NCI-H526 treated with DMSO at 0.1 percent for 48 hours (cell line): ENCODE data around the gene PRELP.
"Not testable (repeated sequence)": the region's sequence is repeated elsewhere in the genome, so short reads cannot be mapped to it uniquely, and the experiment has no call there.

Source experiments
- DNase-seq: peaks from one replicate; lab custom pipeline; 2025; lab: John Stamatoyannopoulos, UW

PRELP gene

DNA sequence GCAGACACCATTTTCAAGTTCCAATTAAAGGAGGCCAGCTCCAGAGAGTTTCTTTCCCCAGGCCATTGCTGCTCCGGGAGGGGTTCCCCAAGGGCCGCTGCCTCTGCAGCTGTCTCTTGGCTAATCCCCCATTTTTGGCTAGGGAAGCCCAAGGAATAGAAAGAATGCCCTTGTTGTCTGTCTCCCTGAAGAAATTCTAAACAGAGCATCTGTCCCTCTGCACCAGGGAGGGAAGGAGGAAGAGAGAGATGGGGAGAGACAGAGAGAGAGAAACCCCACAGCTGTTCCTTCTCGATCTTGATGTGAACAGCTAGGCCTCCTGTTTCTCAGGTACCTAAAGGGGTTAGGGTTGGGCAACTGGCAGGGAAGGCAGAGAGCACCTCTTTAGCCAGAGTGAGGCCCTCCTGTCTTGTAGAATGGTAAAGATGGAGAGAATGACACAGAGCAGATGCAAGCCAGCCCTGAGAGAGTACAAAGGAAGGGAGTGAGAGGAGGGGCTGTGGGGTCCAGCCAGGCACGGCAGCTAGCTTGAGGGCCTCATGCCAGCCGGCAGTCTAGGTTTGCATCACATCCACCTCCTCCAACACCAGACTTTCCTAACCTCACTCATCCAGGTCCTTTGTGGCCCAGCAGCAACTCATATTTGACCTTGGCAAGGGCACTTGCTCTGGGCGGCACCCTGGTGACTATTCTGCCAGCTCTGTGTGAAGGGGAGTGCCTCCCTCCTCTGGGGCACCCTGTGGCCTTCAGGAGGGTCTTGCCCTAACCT is 31.4 kb downstream of the PRELP start:
- DNase-seq, result no peak

DNA sequence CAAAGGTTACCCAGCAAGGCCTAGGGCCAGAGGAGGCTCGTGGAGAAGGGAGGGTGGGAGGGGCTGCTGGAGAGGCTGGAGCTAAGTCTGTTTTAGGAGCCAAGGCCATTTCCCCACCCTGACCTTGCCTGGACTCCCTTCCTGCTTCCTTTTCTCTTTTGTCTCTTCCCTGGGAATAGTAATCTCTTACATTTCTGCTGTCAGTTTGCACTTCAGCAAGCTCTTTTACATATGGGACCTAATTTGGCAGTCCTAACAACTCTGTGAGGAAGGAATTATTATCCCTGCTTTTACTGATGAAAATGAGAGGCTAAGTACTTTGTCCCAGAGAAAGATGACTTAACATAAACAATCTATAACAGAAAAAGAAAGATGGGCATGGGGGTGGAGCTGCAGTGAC is 32.2 kb downstream of the PRELP start:
- DNase-seq, result no peak

DNA sequence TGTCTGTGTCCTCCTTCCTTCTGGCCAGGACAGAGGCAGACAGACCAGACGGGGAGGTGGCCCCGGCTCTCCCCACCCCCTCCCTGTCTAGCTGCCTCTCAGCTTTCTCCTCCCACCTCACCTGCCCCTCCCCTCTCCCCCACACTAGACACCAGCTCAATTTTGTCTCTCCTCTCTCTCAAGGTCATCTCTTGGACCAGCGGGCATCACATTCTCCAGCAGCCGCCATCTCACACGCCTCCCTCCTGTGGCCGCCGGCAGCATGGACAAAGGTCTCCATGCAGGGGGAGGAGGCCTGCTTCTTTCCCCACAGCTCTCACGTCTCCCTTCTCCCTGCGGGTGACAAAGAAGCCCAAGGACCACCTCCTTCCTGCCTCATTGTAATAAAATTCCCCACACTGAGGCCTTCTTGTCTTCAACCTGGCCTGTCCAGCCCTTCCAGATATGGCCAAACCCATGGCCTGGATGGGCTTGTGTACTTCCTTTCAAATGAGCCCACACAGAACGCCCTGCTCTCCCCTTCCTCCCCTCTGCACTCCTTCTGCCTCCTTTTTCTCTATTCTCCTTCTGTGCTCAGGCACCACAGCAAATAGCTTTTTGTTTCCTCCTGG is 33.0 kb downstream of the PRELP start:
- DNase-seq, result no peak

DNA sequence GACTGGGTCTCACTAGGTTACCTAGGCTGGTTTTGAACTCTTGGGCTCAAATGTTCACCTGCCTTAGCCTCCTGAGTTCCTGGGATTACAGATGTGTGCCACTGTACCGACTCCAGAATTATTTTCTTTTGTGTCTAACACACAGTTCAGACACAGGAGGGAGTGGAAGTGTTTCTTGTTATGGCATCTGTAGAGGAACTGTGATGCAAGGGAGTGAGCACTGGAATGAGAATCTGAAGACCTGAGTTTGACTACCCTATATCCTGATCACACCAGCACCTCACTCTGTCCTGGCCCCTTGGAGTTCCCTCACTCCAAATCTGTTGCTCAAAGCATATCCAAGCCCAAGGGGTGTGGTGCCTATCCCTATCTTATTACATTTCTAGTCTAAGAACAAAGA is 33.5 kb downstream of the PRELP start:
- DNase-seq, result no peak

DNA sequence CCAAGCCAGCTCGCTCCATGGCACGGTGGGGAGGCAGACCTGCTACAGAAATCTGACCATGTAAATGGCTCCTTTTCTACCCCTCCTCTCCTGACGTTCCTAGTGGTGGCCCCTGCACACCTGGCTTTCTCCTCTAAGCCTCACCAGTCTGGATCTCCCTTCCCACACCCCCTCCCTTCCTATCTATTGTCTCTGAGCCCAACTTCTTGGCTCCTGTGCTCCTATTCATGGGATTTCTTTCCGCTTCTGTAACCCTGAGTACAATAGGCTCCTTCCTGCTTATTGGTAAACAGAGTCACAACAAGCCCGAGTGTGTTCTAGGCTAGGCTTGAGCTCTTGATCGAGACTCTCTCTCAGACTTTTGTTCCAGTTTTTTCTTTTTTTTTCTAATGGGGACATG is 35.9 kb downstream of the PRELP start:
- no peak for DNase-seq

DNA sequence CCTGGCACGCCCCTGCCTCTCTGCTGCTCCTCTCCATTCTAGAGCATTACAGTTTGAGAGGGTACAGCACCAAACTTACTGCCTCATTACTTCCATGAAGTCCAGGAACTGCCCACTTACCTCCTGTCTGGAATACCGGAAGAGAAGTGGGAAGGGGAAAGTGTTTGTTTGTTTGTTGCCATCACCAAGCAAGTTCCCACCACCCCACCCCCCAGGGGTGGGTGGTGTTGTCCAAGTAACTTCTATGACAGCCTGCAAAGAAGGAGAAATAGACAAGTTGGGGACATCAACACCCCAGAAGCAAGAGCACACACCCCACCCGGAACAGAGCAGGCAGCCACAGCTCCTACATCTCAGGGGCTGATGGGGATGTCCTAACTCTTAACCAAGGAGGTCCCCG is 36.3 kb downstream of the PRELP start:
- DNase-seq, result no peak

DNA sequence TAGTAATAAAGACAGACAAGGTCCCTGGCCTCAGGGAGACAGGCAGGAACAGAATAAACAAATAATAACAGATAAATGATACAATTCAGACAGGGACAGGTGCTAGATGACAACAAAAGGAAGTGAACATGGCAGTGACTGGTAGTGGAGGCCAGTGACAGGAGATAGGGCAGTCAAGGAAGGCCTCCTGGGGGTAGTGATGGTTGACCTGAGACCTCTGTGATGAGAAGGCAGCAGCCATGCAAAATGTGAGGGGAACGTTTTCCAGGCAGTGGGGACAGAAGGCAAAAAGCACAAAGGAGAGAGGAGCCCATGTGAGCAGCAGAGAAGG is 36.9 kb downstream of the PRELP start:
- no peak for DNase-seq

DNA sequence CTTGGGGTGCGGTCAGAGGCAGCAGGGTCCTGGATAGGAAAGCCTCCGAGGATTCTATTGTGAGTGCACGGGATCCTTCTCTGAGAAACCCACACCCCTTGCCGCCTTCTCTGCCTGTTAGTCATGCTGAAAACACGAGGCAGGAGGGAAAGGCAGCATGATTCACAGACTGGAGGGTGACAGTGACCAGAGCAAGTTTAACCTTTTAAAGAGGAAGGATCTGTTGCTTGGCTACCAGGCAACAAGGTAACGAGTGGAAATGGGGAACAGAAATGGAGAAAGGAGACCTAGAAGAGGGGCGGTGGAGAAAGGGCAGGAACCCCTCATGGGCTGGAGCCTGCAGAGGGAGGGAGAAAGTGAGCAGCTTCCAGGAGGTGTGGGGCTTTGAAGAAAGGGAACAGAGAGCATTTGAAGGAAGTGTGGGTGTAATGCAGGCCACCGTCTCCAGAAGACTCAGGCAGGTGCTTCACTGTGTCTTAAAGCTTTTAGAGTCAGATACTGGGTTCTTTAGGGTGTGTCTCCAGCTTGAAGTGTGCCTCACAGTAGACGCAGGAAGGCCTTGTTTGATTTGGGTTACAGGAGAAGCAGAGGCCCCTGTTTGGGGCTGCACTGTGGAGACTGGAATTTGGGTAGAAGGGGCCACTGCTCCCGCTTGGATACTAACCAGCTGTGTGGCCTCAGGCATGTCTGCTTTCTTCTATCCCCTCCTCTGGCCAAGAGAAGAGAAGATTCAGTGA is 37.4 kb downstream of the PRELP start:
- DNase-seq, result no peak

DNA sequence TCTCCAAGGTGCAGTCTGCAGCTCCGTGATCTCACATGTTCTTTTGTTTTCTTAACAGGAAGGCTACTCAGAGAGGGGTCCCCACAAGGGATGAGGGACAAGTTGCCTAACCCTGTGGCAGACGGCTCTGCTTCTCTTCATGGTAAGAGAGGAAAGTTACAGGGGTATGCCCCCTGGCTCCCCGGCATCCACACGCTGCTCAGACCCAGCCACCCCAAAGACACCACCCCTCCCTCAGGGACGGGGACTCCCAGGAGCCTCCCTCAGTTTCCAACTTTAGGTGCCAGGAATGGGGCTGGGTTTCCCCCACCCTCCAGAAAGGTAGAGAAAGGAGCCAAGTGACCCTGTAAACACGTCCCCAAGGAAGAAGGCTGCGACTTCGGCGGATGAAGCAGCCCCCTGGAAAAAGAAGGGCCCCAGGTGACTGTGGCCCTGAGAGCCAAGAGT is 38.0 kb downstream of the PRELP start:
- no peak for DNase-seq

DNA sequence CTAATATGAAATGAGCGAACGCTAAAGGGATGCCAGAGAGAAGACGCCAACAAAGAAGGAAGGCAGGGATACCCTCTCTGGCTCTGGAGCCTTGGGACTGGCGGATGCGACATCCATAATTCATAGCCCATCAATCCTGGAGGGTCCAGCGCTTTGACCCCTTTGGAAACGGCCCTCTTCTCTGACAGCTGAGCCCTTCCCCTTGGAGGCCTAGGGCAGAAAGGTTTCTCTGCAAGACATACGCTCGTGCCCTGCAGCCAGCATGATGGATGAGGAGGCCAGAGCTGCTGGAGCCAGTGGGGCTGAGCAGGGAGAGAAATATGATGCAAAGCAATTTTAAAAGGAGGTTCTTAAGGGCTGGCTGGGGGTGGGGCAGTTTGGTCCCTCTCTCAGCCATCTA is 40.6 kb downstream of the PRELP start:
- DNase-seq, result no peak

DNA sequence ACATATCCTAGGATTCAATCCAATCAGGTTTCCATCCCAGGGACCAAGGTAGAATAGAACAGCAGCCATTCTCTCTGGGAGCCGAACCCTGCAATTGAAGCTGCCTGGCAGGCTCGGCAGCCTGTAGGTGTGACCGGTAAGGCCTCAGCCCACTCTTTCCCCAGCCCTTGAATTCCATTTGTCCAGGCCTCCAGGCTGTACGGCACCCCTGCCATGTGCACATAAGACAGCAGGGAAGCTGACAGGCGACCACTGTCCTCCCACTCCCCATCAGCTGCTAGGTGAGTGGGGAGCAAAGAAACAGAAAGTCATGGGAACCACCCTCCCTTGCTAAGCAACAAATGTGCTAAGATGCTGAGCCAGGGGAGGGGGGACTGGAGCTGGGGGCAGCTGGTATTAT is 41.3 kb downstream of the PRELP start:
- no peak for DNase-seq

DNA sequence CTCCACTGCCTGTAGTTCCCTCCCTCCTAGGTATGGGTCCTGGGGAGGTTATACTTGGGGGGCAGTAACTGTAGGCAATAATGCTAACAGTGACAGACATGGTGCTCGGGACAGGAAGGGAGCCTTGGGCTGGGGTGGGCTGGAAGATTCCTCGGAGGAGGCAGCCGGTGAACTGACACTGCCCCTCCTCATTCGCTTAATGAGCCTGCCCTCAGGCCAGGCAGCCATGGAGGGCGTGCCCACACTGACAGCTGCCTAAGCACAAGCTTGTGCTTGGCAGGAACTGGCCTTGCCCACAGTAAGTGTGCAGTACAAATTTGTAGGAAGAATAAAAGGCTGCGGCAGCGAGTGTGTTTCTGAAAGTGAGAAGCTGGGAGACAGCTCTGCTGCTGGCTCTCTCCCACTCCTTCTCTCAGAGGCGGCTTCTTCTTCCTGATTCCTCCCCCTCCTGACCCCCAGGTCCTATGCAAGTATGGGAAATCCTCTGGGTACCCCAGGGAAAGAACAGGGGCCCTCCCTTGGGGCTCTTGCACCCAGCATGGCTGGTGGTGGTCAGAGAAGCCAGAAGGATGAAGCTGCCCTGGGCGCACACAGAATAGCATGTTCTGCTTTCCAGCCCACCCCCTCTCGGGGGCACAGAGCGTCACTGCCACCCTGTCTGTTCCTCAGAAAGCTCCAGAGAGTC is 42.0 kb downstream of the PRELP start:
- DNase-seq, result no peak

DNA sequence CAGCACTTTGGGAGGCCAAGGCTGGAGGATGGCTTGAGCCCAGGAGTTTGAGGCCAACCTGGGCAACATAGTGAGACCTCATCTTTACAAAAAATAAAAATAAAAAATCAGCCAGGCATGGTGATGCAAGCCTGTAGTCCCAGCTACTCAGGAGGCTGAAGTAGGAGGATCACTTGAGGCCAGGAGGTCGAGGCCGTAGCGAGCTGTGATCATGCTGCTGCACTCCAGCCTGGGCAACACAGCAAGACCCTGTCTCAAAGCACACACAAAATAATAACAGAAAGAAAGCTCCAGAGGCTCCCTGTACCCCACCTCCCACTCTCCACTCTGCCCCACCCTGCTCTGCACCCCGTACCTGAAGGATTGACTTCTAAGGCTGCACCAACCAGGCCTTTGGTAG is 42.5 kb downstream of the PRELP start:
- DNase-seq, result not testable (repeated sequence)

DNA sequence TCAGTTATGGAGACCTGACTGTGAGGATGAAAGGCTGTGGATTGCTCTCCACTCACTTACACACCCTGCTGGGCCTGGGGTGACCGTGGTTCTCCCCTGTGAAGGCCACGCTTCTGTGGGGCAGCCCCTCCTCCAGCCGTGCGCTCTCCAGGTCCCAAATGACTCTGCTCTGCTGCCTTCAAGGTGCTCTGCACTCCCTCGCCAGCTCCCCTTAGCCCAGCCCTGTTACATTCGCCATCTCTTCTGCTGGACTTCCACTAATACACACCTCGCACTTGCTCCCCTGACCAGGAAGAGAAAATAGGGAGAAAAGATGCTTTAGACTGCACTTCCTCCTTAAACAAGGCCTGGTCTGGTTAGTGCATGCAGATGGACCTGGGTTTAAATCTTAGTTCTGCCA is 42.9 kb downstream of the PRELP start:
- no peak for DNase-seq

DNA sequence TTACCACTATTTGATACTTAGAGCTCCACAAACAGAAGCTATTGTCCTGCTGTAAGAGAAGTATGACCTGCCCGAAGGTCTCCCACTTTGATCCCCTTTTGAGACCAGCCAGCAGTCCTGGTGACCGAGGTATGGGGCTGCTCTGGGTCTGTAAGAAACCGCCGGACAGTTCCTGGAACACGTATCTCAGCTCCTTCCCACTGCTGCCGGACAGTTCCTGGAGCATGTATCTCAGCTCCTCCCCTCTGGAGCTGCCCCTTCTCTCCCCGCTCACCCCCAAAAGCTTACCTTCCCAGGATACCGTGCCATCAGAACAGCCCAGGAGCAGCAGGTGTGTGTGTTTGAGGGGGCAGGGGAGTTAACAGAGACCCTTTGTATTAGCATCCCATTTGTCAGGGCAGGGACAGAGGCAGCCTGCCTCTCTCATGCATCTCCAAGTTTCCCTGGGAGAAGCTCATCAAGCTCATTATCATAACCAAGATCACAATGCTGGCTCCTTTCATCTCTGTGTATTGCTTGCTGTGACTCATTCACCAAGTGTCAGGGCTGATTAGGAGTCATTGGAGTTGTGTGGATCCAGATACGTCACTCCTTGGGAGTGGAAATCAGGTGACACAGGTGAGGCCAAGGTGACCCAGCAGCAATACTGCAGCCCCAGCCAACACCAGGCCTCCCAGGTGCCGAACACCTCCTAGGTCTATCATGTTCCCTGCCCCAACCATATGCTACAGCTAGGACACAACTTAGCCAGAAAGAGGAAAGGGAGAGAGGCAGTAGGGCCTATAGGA is 43.6 kb downstream of the PRELP start:
- no peak for DNase-seq

DNA sequence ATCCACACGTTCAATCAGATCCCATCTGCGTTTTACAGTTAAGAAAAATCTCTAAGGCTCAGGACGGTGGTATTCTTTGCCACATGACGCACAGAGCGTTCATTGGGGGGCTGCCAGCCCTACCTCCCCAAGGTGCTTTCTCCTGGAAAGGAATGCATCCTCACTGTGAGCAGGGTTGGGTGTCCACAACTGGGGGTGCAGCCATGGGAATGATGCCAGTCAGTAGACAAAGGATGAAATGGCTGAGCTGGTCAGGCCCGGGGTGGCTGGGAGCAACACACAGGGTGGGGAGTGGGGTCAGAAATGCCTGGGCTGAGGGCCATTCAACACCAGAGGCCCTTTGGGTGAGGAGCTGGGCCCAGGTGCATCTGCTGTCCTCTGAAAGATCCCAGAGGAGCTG is 44.3 kb downstream of the PRELP start:
- DNase-seq, result no peak

DNA sequence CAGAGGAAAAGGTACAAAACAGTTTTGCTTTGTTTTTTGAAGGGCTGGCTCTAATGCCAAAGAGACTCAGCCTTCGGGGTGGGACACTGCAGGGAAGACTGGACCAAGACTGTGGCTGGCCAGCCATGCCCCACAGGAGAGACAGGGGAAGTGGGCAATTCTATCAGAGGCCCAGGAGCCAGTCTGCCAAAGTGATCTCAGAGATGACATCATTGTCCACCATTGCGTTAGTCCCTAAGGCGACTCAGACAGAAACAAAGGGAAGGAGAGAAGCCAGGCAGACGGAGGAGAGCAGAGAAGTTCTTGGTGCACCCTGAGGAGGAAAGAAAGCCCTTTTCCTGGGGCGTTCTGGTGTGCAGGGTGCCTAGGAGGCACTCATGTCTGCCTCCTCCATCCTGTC is 44.7 kb downstream of the PRELP start:
- no peak for DNase-seq

DNA sequence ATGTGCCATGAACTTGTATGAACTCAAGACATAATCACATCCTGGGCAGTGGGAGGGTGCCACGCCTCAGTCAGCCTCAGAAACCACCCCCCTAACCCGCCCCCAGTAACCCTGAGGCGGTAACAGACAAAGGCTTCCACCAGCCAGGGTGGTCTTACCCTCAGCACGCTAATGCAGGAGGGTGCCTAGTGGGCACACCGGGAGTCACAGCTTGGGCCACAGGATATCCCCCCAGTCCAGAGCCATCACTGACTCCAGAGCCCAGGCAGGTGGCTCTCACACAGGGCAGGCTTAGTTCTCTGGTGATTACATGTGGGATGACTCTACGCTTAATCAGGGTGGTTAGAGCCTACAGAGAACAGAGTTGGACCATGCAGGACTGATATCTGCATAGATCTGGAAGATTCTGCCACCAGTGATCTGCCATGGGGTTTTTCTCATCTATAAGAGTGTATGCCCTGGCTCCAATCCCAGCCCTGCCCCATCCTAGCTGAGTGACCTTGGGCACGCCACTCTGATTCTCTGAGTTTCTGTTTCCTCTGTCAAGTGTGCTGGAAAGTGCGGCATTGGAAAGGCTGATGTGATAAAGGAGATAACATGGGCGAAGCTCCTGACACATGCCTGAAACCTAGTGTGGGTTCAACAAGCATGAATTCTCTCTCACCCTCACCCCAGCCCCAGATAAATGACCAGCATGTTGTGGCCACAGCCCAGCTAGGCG is 45.6 kb downstream of the PRELP start:
- DNase-seq, result no peak

DNA sequence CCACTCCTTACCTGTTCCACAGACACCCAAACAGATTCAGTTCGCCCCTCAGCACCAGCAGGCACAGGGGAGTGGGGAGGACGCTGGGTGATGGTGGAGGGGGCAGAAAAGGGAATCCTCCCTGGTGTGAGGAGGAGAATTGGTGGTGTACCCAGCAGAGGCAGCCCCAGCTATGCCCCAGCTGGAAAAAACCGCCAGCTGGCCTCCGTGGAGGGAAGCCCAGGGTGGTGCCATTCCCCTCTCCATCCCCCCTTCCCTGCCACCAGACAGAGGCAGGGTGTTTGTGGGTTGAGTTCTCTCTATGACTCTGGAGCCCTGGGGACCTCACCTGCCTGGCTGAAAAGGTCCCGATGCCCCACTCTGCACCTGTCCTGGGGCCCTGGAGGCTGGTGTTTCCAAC is 46.2 kb downstream of the PRELP start:
- DNase-seq, result no peak

DNA sequence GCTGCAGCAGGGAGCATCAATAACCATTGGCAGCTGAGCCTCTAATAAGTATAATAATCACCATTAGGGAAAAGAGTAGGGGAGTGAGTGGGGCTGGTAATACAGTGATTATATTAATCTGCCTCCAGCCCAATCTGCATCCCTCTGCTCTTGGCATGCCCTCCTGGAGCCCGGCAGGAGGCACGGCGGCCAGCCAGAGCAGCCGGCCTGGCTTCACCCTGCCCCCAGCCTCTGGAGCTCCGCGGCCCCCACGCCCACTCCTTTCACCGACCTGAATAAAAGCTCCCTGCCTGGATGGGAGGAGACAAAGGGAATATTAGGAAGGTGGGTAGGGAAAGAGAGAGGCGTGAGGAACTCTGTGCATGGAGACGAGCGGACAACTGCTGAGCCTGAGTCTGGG is 46.6 kb downstream of the PRELP start:
- no peak for DNase-seq

DNA sequence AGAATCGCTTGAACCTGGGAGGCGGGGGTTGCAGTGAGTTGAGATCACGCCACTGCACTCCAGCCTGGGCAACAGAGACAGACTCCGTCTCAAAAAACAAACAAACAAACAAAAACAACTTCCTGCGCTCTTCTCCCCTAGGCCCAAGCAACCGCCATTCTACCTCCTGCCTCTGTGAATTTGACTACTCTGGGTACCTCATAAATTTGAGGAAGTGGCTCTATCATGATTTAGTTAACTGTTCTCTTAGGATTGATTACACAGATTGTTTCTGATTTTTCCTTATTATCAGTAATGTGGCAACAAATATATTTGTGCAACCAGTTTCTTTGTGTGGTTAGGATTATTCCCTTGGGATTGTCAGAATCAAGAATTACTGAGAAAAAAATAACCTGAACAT is 48.1 kb downstream of the PRELP start:
- DNase-seq, result no peak
